ENCODE data around the gene CACNA1H.

DNA sequence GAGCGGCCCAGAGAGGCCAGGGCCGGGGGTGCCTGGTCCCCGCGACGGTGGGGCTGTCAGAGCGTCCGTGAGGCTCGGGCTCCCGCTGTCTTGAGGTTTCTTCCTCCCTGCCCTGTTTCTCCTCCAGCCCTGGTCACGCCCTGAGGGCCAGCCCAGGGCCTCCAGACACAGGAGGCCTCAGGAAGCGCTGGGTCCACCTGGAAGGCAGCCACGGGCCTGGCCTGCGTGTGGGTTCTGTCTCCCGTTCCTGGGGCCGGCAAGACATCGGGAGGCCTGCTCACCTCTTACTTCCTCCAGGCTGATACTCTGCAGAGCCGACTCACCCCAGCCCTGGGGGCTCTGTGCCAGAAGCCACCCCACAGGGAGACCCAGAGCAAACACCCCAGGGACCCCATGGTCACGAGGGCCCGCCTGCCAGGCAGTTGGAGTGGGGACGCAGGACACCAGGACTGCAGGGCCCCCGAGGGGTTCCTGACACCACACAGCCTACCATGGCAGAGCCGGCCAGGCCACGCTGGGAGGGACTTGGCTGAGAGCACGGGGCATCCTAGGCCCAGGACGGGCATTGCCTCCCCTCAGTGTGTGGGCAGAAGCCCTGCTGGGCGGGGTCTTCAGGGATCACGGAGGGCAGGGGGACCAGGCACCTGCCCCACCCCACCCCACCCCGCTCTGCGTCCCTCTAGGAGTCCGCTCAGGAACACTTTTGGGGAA is 18.9 kb upstream of the CACNA1H start:
- no peak for TF ChIP-seq CTCF (IDR thresholded peaks at IDR 0.05)
- no peak for TF ChIP-seq ZFX (IDR thresholded peaks at IDR 0.05; ENCODE audit: borderline replicate concordance)
